CD14-positive monocyte (primary cell): Measurements from ENCODE around the gene HOXA11. TPM values are rescaled to one million over a fixed set of nuclear protein-coding genes. Genes with fewer than 3 reads are reported as not detected.
A peak's percentile ranks its signal among the peaks of the same experiment; 100 is the strongest.

Experiments
- DNase-seq, 3 donors: peaks; one replicate each; pipeline ENCODE4 v3.0.0-alpha.2; 2011 to 2022
- H2AFZ ChIP-seq: 2 replicates; pipeline ENCODE4 v1.6.0; 2012; ENCODE audit warnings: mild to moderate bottlenecking, low read depth, low read length, inconsistent platforms; ENCODE audit not compliant: insufficient read depth, poor library complexity, severe bottlenecking
- H3K27ac ChIP-seq, 2 donors: 1 replicate in 1 of 2; 2 replicates in 1 of 2; pipeline ENCODE4 v1.5.1; 2012 to 2013; ENCODE audit warnings: low read length in 2 of 2, control low read depth in 1 of 2, inconsistent platforms in 1 of 2, low read depth in 1 of 2, mild to moderate bottlenecking in 1 of 2
- H3K27me3 ChIP-seq, 2 donors: one replicate each; pipeline versions ENCODE4 v1.6.0 to v1.6.1; 2011 to 2013; ENCODE audit warnings: low read length in 2 of 2; ENCODE audit not compliant: control insufficient read depth in 2 of 2, insufficient read depth in 2 of 2
- H3K36me3 ChIP-seq, 2 donors: replicated peaks in 1 of 2; 1 replicate in 1 of 2; 2 replicates in 1 of 2; pipeline versions ENCODE4 v1.5.1 to v1.6.1; 2012 to 2013; ENCODE audit warnings: low read length in 2 of 2, control low read depth in 1 of 2, inconsistent platforms in 1 of 2, mild to moderate bottlenecking in 1 of 2; ENCODE audit not compliant: insufficient read depth in 2 of 2, control insufficient read depth in 1 of 2
- H3K4me1 ChIP-seq, 2 donors: 1 replicate in 1 of 2; 2 replicates in 1 of 2; pipeline versions ENCODE4 v1.5.1 to v1.6.1; 2012 to 2013; ENCODE audit warnings: low read length in 2 of 2, control low read depth in 1 of 2, inconsistent platforms in 1 of 2, mild to moderate bottlenecking in 1 of 2, moderate library complexity in 1 of 2; ENCODE audit not compliant: insufficient read depth in 2 of 2, control insufficient read depth in 1 of 2
- H3K4me2 ChIP-seq: replicated peaks from 2 replicates; pipeline ENCODE3; 2012; ENCODE audit warnings: low read length, moderate library complexity, mild to moderate bottlenecking; ENCODE audit not compliant: poor library complexity, severe bottlenecking; ENCODE audit errors: extremely low read depth
- H3K4me3 ChIP-seq, 3 experiments: fragments of 200-600 bp in 1 of 3; sonication (generic) in 1 of 3; replicated peaks in 1 of 3; 1 replicate in 2 of 3; 2 replicates in 1 of 3; pipeline ENCODE4 v1.5.1; 2011 to 2013; ENCODE audit warnings: low read length in 3 of 3, mild to moderate bottlenecking in 3 of 3, control low read depth in 2 of 3, low read depth in 2 of 3, inconsistent platforms in 1 of 3, moderate library complexity in 1 of 3
- H3K79me2 ChIP-seq: 2 replicates; pipeline ENCODE4 v1.6.0; 2012; ENCODE audit warnings: mild to moderate bottlenecking, control low read depth, inconsistent platforms, low read length, moderate library complexity; ENCODE audit not compliant: insufficient read depth
- H3K9ac ChIP-seq: 2 replicates; pipeline ENCODE4 v1.6.0; 2017; ENCODE audit warnings: low read length, mild to moderate bottlenecking; ENCODE audit not compliant: insufficient read depth, poor library complexity, severe bottlenecking
- H3K9me3 ChIP-seq, 2 donors: replicated peaks in 1 of 2; 1 replicate in 1 of 2; 2 replicates in 1 of 2; pipeline versions ENCODE4 v1.5.1 to v1.6.1; 2012 to 2013; ENCODE audit warnings: low read length in 2 of 2, control low read depth in 1 of 2; ENCODE audit not compliant: control insufficient read depth in 1 of 2, insufficient read depth in 1 of 2
- H4K20me1 ChIP-seq: 2 replicates; pipeline ENCODE4 v1.6.0; 2012; ENCODE audit warnings: mild to moderate bottlenecking, low read length, control low read depth, moderate library complexity; ENCODE audit not compliant: insufficient read depth
- H3K27ac Mint-ChIP-seq, 7 donors: one replicate each; pipeline ENCODE4 v1.8.0; 2020; ENCODE audit warnings: mild to moderate bottlenecking in 7 of 7, mixed read lengths in 7 of 7, moderate library complexity in 6 of 7, inconsistent platforms in 2 of 7
- H3K27me3 Mint-ChIP-seq, 3 donors: one replicate each; pipeline ENCODE4 v1.8.0; 2021 to 2022; ENCODE audit warnings: low read depth in 3 of 3, mild to moderate bottlenecking in 3 of 3, mixed read lengths in 3 of 3, moderate library complexity in 3 of 3, inconsistent platforms in 1 of 3
- H3K36me3 Mint-ChIP-seq, 2 donors: one replicate each; pipeline ENCODE4 v1.8.0; 2020; ENCODE audit warnings: mixed read lengths in 2 of 2, inconsistent platforms in 1 of 2, mild to moderate bottlenecking in 1 of 2
- H3K4me1 Mint-ChIP-seq: one replicate; pipeline ENCODE4 v1.8.0; 2020; ENCODE audit warnings: mild to moderate bottlenecking, mixed read lengths
- H3K4me3 Mint-ChIP-seq, 2 donors: one replicate each; pipeline ENCODE4 v1.8.0; 2020; ENCODE audit warnings: mild to moderate bottlenecking in 2 of 2, mixed read lengths in 2 of 2, moderate library complexity in 1 of 2
- H3K9me3 Mint-ChIP-seq, 7 donors: one replicate each; pipeline ENCODE4 v1.8.0; 2020 to 2022; ENCODE audit warnings: mixed read lengths in 7 of 7, mild to moderate bottlenecking in 6 of 7, moderate library complexity in 6 of 7, inconsistent platforms in 2 of 7
- WGBS: methylation state at CpG from one replicate; pipeline ENCODE4 v1.1.5; 2013; ENCODE audit warnings: missing lambda C conversion rate; ENCODE audit not compliant: insufficient coverage; 5-methylcytosine and 5-hydroxymethylcytosine counted together
- intact Hi-C, 2 donors: fragments of 100-400 bp; cut with micrococcal nuclease; formaldehyde crosslinking; loops; one replicate each; pipeline versions ENCODE4 v1.15.0 to v1.15.1; 2023
- polyA plus RNA-seq, 3 donors: library from polyadenylated mRNA; depleted of rRNA in 1 of 3; unstranded in 2 of 3; stranded (reverse) in 1 of 3; fragments of 300-500 nt in 2 of 3; fragments of >200 nt in 1 of 3; fragmentation: Illumina TruSeq in 2 of 3; gene quantifications; 1 replicate in 2 of 3; 2 replicates in 1 of 3; pipeline ENCODE4 v1.2.3, GENCODE V29; 2012 to 2021
- TF ChIP-seq, protein P1 (sequence below): fragments of 200-600 bp; IDR thresholded peaks from one replicate; pipeline ENCODE4 v1.8.0; 2022; ENCODE audit warnings: antibody characterized with exemption, mild to moderate bottlenecking

Gene HOXA11
- polyA plus RNA-seq, 3 donors = not detected

GRCh38 chr7:27145914-27146412 lies 39.1 kb downstream of the HOXA11 start:
- Histone ChIP-seq H3K4me3 (no peak overlapping the region), H3K27me3 (peaks cover 44 to 82% of the 10 kb centered on the region in 2 donors), H3K36me3 (no peaks in the 10 kb centered on the region), H3K4me1 (peaks cover 22 to 28% of the 10 kb centered on the region in 2 donors), H4K20me1 (no peaks in the 10 kb centered on the region), H3K79me2 (no peaks in the 10 kb centered on the region), H2AFZ (no peak overlapping the region), H3K27ac (no peak overlapping the region), H3K4me2 (no peak overlapping the region), H3K9me3 (peaks cover 26 to 30% of the 10 kb centered on the region in 2 donors), H3K9ac (no peak overlapping the region)
- peaks cover 13 to 51% (median 37%) of the 10 kb centered on the region in 7 donors for H3K9me3 Mint-ChIP-seq
- TF ChIP-seq, protein P1, sequence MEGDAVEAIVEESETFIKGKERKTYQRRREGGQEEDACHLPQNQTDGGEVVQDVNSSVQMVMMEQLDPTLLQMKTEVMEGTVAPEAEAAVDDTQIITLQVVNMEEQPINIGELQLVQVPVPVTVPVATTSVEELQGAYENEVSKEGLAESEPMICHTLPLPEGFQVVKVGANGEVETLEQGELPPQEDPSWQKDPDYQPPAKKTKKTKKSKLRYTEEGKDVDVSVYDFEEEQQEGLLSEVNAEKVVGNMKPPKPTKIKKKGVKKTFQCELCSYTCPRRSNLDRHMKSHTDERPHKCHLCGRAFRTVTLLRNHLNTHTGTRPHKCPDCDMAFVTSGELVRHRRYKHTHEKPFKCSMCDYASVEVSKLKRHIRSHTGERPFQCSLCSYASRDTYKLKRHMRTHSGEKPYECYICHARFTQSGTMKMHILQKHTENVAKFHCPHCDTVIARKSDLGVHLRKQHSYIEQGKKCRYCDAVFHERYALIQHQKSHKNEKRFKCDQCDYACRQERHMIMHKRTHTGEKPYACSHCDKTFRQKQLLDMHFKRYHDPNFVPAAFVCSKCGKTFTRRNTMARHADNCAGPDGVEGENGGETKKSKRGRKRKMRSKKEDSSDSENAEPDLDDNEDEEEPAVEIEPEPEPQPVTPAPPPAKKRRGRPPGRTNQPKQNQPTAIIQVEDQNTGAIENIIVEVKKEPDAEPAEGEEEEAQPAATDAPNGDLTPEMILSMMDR = no peak
- DNase-seq = no peak
- intact Hi-C loops = no loop called here
- no peak overlapping the region for H3K27ac Mint-ChIP-seq
- peaks cover 30% of the 10 kb centered on the region for H3K4me1 Mint-ChIP-seq
- H3K4me3 Mint-ChIP-seq = peak overlapping the region in 1 of 2 donors; percentile 92
- 63% methylated on average over 7 of the region's 11 CpGs for WGBS
- peaks cover 6 to 18% of the 10 kb centered on the region in 2 donors for H3K36me3 Mint-ChIP-seq
- H3K27me3 Mint-ChIP-seq = peaks cover 67 to 87% (median 86%) of the 10 kb centered on the region in 3 donors

DNA sequence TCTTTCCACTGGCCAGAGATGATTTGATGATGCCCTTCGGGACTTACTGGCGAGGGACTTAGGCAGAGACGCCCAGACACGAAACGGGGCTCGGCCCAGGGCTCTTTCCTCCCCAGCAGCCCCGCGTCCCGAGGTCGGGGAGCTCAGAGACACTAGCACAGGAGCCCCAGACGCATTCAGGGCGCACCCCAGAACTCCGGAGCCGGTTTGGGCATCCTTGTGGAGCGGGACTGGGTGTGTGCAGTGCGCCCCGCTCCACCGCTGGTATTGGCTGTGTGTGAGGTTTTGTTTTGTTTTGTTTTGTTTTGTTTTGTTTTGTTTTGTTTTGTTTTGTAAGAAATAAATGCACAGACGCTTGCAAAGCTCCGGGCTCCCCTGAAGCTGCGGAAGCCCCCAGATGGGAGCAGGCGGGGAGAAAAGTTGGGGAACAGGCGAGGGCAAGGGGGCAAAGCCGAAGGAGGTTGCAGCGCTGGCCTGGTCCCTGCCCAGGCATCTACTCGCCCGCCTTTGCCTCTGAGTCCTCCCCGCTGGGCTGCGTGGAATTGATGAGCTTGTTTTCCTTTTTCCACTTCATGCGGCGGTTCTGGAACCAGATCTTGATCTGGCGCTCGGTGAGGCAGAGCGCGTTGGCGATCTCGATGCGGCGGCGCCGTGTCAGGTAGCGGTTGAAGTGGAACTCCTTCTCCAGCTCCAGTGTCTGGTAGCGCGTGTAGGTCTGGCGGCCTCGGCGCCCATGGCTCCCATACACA lies 39.7 kb downstream of the HOXA11 start:
- peaks cover 23% of the 10 kb centered on the region for H3K4me1 Mint-ChIP-seq
- Histone ChIP-seq H3K4me3 (no peak overlapping the region), H3K36me3 (no peaks in the 10 kb centered on the region), H2AFZ (no peak overlapping the region), H3K4me1 (peaks cover 16 to 22% of the 10 kb centered on the region in 2 donors), H3K9ac (no peak overlapping the region), H3K27ac (no peak overlapping the region), H3K4me2 (no peak overlapping the region), H3K9me3 (peaks cover 24 to 30% of the 10 kb centered on the region in 2 donors), H4K20me1 (no peaks in the 10 kb centered on the region), H3K27me3 (peaks cover 41 to 76% of the 10 kb centered on the region in 2 donors), H3K79me2 (no peaks in the 10 kb centered on the region)
- H3K4me3 Mint-ChIP-seq = peak overlapping the region in 1 of 2 donors; percentile 92
- no peak overlapping the region for H3K27ac Mint-ChIP-seq
- H3K27me3 Mint-ChIP-seq = peaks cover 66 to 82% (median 80%) of the 10 kb centered on the region in 3 donors
- TF ChIP-seq, protein P1 = no peak
- WGBS = 87% methylated on average over 43 of the region's 47 CpGs
- peaks cover 13 to 49% (median 37%) of the 10 kb centered on the region in 7 donors for H3K9me3 Mint-ChIP-seq
- H3K36me3 Mint-ChIP-seq = peaks cover 3 to 16% of the 10 kb centered on the region in 2 donors
- no peak for DNase-seq
- intact Hi-C loops = no loop called here
